K562 (cell line): ENCODE measurements around the gene ITGA2B. TPM values are rescaled to one million over a fixed set of nuclear protein-coding genes. Genes with fewer than 3 reads are reported as not detected.

Experiments
- BRF1 ChIP-seq: IDR thresholded peaks from 3 replicates; pipeline ENCODE4 v1.6.1; 2011; ENCODE audit warnings: borderline replicate concordance, mild to moderate bottlenecking; ENCODE audit not compliant: insufficient read length; ENCODE audit errors: extremely low read depth
- CBX1 ChIP-seq: sonication (generic); IDR thresholded peaks from 2 replicates; pipeline ENCODE4 v1.6.1; 2016; ENCODE audit warnings: antibody characterized with exemption, low read depth, mild to moderate bottlenecking
- CBX3 ChIP-seq, 2 experiments: IDR thresholded peaks; 1 replicate in 1 of 2; 2 replicates in 1 of 2; pipeline ENCODE4 v1.6.1; 2012; ENCODE audit warnings: inconsistent platforms in 2 of 2, low read length in 2 of 2, borderline replicate concordance in 1 of 2, control low read depth in 1 of 2
- MCM3 ChIP-seq: fragments of 450-650 bp; IDR thresholded peaks from 2 replicates; pipeline ENCODE4 v1.6.1; 2016
- MEF2A ChIP-seq: IDR thresholded peaks from 2 replicates; pipeline ENCODE4 v1.6.1; 2011; ENCODE audit warnings: low read depth, mild to moderate bottlenecking, low read length, moderate library complexity; ENCODE audit not compliant: control insufficient read depth
- MYNN ChIP-seq, 2 experiments: sonication (generic); formaldehyde crosslinking in 1 of 2; IDR thresholded peaks; 2 replicates each; pipeline versions ENCODE4 v1.5.0 to v1.6.1; 2016 to 2020; ENCODE audit warnings: antibody characterized with exemption in 1 of 2, missing genetic modification reagents in 1 of 2
- PHF20 ChIP-seq: fragments of 450-650 bp; IDR thresholded peaks from 2 replicates; pipeline ENCODE4 v1.6.1; 2018; ENCODE audit not compliant: partially characterized antibody
- TAF9B ChIP-seq: fragments of 450-650 bp; IDR thresholded peaks from 2 replicates; pipeline ENCODE4 v1.6.1; 2018; ENCODE audit warnings: mild to moderate bottlenecking; ENCODE audit not compliant: partially characterized antibody
- ZNF253 ChIP-seq: fragments of 250-450 bp; sonication (Bioruptor Pico); conservative IDR thresholded peaks from 2 replicates; pipeline ENCODE4 v1.6.1; 2021; ENCODE audit warnings: mild to moderate bottlenecking
- ZNF324 ChIP-seq: fragments of 250-450 bp; sonication (Bioruptor Pico); IDR thresholded peaks from 2 replicates; pipeline ENCODE4 v1.4.0; 2020; ENCODE audit warnings: mild to moderate bottlenecking
- ZNF609 ChIP-seq: sonication (generic); formaldehyde crosslinking; IDR thresholded peaks from 2 replicates; pipeline ENCODE4 v1.8.1; 2023; ENCODE audit warnings: missing genetic modification reagents, mild to moderate bottlenecking, borderline replicate concordance
- polyA plus RNA-seq, 8 experiments: library from polyadenylated mRNA; depleted of rRNA in 4 of 8; stranded (reverse) in 5 of 8; unstranded in 3 of 8; fragments of >200 nt; fragmentation: Nextera tagmentation in 2 of 8; fragmentation: Illumina TruSeq in 1 of 8; extraction: Ambion mirVana in 2 of 8; extraction: Trizol in 1 of 8; gene quantifications; 2 replicates each; pipeline versions ENCODE4 v1.2.1 to v1.2.3, GENCODE V29; 2011 to 2014; ENCODE audit warnings: inconsistent platforms in 1 of 8, missing spikeins in 1 of 8
- total RNA-seq, 7 experiments: library from RNA; depleted of rRNA in 6 of 7; stranded (reverse); fragments of >200 nt in 6 of 7; fragmentation: Illumina TruSeq in 2 of 7; extraction: Trizol in 2 of 7; gene quantifications; 2 replicates each; pipeline versions ENCODE4 v1.2.1 to v1.2.3, GENCODE V29; 2011 to 2021; ENCODE audit warnings: low replicate concordance in 1 of 7

Gene ITGA2B
- total and polyA plus RNA-seq, 9 of the 15 experiments (the other 6 are each of a cell fraction or from before 2014, with no cell fraction given), result 1.1 to 26.4 (median 5.6) TPM

GRCh38 chr17:44358066-44358465 lies 31.4 kb downstream of the ITGA2B start (continued):
- TF ChIP-seq ZNF609, result no peak
- TF ChIP-seq ZNF253, result no peak
- TF ChIP-seq PHF20, result no peak
- no peak for TF ChIP-seq BRF1
- no peak for TF ChIP-seq CBX3 (IDR thresholded peaks at IDR 0.05; ENCODE audit: borderline replicate concordance in 1 of 2, low read length in 2 of 2)
- TF ChIP-seq CBX1, result no peak
- TF ChIP-seq MEF2A, result no peak
- TF ChIP-seq ZNF324 (CRISPR knock-in tag), result no peak
- TF ChIP-seq MYNN (IDR thresholded peaks at IDR 0.05), result no peak
- TF ChIP-seq MYNN (CRISPR knock-in tag; IDR thresholded peaks at IDR 0.05), result no peak
- TF ChIP-seq MCM3, result no peak
- no peak for TF ChIP-seq TAF9B
